ENCODE measurements around the gene CCDC159.
"Not testable (repeated sequence)": the region's sequence is repeated elsewhere in the genome, so short reads cannot be mapped to it uniquely, and the experiment has no call there.

Gene CCDC159

GRCh38 chr19:11330127-11330526 lies 16.2 kb upstream of the CCDC159 start:
- TF ChIP-seq CTCF (IDR thresholded peaks at IDR 0.05; ENCODE audit: low read depth, low read length) = no peak
- DNase-seq (ENCODE audit: extremely low read depth, low read depth) = no peak

DNA sequence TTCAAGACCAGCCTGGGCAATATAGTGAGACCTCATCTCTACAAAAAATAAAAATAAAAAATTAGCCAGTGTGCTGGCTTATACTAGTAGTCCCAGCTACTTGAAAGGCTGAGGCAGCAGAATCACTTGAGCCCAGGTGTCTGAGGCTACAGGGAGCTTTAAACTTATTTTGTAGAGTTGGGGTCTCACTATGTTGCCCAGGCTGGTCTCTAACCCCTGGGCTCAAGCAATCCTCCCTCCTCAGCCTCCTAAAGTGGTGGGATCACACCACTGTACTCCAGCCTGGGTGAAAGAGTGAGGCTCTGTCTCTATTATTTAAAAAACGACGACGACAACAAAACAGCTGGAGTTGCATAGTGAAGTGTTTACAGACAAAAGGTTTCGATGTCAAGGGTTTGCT lies 14.8 kb upstream of the CCDC159 start:
- TF ChIP-seq CTCF (IDR thresholded peaks at IDR 0.05; ENCODE audit: low read depth, low read length) = no peak
- no peak for DNase-seq (ENCODE audit: extremely low read depth, low read depth)

- no peak for TF ChIP-seq CTCF (IDR thresholded peaks at IDR 0.05; ENCODE audit: low read depth, low read length)
- DNase-seq (ENCODE audit: extremely low read depth, low read depth) = no peak
These were observed 13.5 kb upstream of the CCDC159 start for GRCh38 chr19:11332822-11333221.

DNA sequence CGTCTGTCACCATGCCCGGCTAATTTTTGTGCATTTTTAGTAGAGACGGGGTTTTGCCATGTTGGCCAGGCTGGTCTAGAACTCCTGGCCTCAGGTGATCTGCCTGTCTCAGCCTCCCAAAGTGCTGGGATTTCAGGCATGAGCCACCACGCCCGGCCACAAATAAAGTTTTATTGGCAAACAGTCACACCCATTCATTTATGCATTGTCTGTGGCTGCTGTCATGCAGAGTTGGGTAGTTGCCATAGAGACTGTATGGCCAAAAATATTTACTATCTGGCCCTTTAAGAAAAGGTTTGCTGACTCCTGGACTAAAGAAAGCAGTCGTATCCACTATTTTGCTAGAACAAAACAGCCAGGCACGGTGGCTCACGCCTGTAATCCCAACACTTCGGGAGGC lies 12.5 kb upstream of the CCDC159 start:
- not testable (repeated sequence) for DNase-seq (ENCODE audit: extremely low read depth, low read depth)

DNA sequence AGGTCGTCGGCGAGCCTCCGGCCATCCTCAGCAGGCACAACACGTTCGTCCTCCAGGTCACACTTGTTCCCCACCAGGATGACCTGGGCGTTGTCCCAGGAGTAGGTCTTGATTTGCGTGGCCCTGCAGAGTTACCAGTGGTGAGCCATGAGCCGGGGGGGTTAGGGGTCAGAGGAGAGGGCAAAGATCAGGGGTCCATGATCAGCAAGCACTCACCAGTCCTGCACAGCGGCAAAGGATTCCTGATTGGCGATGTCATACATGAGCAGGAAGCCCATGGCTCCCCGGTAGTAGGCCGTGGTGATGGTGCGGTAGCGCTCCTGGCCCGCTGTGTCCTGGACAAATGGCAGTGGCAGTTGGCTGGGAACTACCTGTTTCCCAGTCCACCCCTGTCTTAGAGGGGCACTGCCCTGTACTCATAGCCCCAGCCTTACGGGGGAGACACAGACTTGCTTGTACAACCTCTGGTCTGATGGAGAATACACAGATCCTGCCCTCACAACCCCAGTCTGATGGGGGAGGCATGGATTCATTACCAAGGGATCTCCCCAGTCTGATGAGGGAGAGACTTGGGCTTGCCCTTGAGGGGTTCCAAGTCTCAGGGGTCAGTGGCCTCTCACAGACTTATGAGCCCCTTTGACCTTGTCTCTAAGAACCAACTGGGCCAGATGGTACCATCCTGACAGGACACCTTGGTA lies 10.7 kb upstream of the CCDC159 start:
- DNase-seq (ENCODE audit: extremely low read depth, low read depth) = no peak
- no peak for TF ChIP-seq CTCF (IDR thresholded peaks at IDR 0.05; ENCODE audit: low read depth, low read length)

DNA sequence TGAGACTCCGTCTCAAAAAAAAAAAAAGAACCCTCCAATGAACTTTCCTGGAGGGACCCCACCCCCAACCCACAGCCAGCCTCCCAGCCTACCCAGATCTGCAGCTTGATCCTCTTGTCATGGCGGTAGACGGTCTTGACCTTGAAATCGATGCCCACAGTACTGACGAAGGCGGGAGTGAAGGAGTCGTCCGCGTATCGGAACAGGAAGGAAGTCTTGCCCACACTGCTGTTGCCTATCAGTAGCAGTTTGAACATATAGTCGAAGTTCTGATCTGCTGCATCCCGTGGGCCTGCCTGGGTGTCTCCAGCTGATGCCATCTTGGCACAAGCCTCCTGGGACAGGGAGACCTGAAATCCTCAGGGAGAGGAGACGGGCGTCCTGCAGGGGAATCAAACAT lies 9.2 kb upstream of the CCDC159 start:
- no peak for DNase-seq (ENCODE audit: extremely low read depth, low read depth)
- TF ChIP-seq CTCF (IDR thresholded peaks at IDR 0.05; ENCODE audit: low read depth, low read length) = no peak

DNA sequence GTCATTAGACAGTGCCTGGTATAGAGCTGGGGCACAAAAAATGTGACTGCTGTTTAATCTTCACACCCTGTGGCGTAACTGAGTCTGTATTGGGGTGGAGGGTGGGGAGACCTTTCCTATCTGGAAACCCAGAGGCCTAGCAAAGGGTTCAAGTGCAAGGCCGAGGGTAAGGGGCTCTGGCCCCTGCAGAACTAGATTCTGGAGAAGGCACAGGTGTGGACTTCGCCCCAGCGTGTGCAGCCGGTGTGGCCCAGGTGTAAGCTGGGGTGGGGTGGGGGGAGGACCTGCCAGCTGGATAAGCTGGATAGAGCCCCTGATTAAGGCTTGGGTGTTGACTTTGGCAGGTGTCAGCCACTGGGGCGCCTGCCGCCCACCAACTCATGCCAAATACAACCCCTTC lies 8.2 kb upstream of the CCDC159 start:
- no peak for DNase-seq (ENCODE audit: extremely low read depth, low read depth)
- TF ChIP-seq CTCF (IDR thresholded peaks at IDR 0.05; ENCODE audit: low read depth, low read length) = no peak

DNA sequence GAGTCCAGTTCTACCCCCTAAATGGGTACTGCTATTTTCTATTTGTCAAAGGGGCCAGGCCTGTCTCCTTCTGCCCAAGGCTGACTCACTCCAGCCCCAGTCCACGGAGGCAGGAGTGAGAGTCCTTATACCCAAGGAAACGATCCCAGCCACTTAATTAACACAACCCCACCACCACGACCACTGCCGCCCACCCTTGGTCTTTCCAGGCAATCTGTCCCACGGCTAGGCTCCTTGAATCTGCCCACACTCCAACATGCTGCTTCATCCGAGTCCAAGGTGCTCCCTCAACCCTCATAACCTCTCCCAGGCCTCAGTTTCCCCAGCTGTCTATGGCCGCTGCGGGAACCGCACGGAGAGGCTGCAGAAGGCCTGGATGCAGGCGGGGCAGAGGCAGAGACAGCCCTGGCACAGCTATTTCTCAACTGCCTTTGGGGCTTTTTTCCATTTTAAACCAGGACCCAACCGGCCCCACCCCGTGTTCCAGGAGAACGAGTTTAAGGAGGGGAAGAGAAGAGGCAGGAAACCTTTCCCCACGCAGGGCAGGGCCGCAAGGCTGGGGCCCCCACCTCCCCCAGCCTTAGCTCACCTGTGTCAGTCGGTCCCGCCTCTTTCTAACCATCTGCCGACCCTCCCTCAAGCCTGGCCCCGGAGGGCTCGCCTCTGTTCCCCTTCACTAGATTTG lies 7.6 kb upstream of the CCDC159 start:
- TF ChIP-seq CTCF (IDR thresholded peaks at IDR 0.05; ENCODE audit: low read depth, low read length) = no peak
- DNase-seq (ENCODE audit: extremely low read depth, low read depth) = no peak

Data from AG09319 (cell line).